Ishikawa (cell line): Measurements from ENCODE around the gene CARD8.

Experiments used
- CEBPB ChIP-seq: IDR thresholded peaks from 2 replicates; pipeline ENCODE4 v1.6.1; 2012
- EP300 ChIP-seq: IDR thresholded peaks from 2 replicates; pipeline ENCODE4 v1.6.1; 2012; ENCODE audit warnings: borderline replicate concordance
- FOXM1 ChIP-seq: IDR thresholded peaks from 2 replicates; pipeline ENCODE4 v1.6.1; 2012; ENCODE audit warnings: low read depth, borderline replicate concordance
- NFIC ChIP-seq: IDR thresholded peaks from 2 replicates; pipeline ENCODE4 v1.6.1; 2012
- RAD21 ChIP-seq: IDR thresholded peaks from 2 replicates; pipeline ENCODE4 v1.6.1; 2012; ENCODE audit warnings: low read depth
- REST ChIP-seq: IDR thresholded peaks from 2 replicates; pipeline ENCODE4 v1.6.1; 2012; ENCODE audit warnings: low read depth, mild to moderate bottlenecking
- TAF1 ChIP-seq: IDR thresholded peaks from 2 replicates; pipeline ENCODE4 v1.6.1; 2012; ENCODE audit warnings: low read depth, mild to moderate bottlenecking
- TCF12 ChIP-seq: IDR thresholded peaks from 2 replicates; pipeline ENCODE4 v1.6.1; 2012; ENCODE audit warnings: low read depth
- USF1 ChIP-seq: IDR thresholded peaks from 2 replicates; pipeline ENCODE4 v1.6.1; 2012
- TF ChIP-seq, protein P1 (sequence below): IDR thresholded peaks from 2 replicates; pipeline ENCODE4 v1.6.1; 2012

GRCh38 chr19:48301886-48302599 is 46.3 kb upstream of the CARD8 start:
- TF ChIP-seq CEBPB: no peak
- TF ChIP-seq REST: no peak
- no peak for TF ChIP-seq RAD21
- no peak for TF ChIP-seq TAF1
- TF ChIP-seq EP300: no peak
- TF ChIP-seq, protein P1, sequence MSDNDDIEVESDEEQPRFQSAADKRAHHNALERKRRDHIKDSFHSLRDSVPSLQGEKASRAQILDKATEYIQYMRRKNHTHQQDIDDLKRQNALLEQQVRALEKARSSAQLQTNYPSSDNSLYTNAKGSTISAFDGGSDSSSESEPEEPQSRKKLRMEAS: no peak
- no peak for TF ChIP-seq TCF12
- no peak for TF ChIP-seq FOXM1
- no peak for TF ChIP-seq NFIC
- TF ChIP-seq USF1: no peak
